Measurements from ENCODE around the gene PLCD1.
"Not testable (repeated sequence)": the region's sequence is repeated elsewhere in the genome, so short reads cannot be mapped to it uniquely, and the experiment has no call there.

PLCD1 gene

DNA sequence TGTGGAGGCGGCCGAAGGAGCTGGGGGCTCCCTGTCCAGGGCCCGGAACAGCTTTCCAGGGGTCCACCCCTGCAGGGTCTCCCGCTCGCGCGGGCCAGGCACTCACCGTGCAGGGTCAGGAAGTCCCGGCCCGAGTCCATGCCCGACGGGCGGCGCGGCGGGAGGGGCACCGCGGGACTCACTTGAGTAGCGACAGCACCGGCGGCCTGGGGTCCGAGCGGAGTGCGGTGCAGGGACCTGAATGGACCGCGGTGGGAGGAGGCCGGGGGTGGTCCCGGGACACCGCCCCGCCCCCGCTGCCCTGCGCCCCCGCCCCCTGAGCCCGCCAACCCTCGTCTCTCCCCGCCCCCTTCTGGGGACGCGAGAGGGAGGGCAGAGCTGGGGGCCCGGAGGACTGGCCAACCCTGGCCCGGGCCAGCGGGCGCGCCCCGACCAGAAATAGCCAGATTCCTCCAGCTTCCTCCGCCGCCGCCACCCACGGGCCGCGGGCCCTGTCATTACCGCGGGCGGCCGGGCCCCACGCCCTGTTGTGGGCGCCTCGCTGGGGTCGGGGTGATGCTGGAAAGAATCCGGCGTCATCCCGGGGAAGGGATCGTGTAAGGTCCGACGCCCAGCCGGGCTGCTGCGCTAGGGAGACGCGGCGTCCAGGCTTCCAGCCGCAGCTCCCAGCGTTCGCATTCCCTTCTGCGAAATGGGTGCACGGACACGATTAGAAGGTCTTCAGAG, at the start of gene PLCD1:
PLCD1 (minus strand) TSS at position 243 of the 726 bp plus-strand sequence; CDS start at position 140, 103 bp downstream.
- no peak for DNase-seq (ENCODE audit: low read depth in 2 of 2)

DNA sequence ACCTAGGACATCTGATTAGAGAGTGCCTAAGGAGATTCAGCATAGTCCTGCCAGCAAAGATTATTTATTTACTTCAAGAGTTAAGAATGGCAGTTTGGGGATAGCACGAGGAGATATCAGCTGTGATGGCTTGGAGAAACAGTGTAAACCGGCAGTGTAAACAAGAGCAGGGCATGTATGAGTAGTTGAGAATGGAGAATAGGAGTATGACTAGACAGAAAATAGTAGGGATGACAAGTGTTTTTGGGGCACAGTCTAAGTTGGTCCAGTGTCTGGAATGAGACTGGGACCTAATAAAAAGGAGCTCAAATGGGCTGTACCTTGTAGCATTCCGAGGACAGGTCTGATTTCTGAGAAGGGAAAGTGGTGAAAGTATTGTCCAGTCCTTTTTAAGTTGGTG, 47.6 kb upstream of the PLCD1 start:
- not testable (repeated sequence) for DNase-seq (ENCODE audit: low read depth in 2 of 2)

DNA sequence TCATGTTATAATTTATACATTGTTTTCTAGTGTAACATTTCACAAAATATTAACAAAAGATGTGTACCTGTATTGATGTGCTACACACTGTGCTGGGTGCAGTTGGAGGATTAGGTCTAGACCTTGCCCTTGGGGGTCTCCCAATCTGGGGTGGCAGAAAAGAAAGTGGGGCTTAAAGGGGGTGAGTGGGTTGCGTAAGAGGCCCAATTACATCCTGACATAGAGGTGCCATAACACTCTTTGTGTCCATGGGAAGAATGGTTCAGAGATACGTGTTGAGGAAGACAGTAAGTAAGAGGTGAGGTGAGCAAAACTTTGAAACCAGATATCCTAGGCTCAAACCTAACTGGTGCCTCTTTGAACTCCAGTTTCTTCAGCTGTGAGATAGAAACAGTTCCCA, 40.6 kb upstream of the PLCD1 start:
- DNase-seq (ENCODE audit: low read depth in 2 of 2): no peak

DNA sequence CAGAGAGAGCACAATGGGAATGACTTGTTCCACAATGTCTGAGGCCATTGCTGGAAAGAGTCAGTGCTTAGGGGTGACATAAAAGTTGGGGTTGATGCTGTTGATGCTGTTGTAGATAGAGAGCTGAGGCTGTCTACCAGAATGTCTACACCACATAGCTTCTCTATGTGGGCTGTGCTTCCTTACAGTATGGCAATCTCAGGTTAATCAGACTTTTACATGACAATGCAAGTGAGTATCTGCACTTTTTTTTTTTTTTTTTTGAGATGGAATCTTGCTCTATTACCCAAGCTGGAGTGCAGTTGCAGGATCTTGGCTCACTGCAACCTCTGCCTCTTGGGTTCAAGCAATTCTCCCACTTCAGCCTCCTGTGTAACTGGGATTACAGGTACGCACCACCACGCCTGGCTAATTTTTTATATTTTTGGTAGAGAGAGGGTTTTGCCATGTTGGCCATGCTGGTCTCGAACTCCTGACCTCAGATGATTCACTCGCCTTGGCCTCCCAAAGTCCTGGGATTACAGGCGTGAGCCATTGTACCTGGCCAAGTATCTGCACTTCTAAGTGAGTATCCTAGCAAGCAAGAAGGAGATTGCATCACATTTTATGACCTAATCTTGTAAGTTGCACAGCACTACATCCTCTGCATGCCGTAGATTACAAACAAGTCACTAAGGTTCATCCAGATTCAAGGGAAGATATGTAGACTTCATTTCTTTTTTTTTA, 38.2 kb upstream of the PLCD1 start:
- no peak for DNase-seq (ENCODE audit: low read depth in 2 of 2)

DNA sequence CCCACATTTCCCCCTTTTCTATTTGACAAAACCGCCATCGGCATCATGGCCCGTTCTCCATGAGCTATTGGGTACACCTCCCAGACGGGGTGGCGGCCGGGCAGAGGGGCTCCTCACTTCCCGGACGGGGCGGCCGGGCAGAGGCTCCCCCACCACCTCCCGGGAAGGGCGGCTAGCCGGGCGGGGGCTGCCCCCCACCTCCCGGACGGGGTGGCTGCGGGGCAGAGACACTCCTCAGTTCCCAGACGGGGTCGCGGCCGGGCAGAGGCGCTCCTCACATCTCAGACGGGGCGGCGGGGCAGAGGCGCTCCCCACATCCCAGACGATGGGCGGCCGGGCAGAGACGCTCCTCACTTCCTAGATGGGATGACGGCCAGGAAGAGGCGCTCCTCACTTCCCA, 35.0 kb upstream of the PLCD1 start:
- not testable (repeated sequence) for DNase-seq (ENCODE audit: low read depth in 2 of 2)

DNA sequence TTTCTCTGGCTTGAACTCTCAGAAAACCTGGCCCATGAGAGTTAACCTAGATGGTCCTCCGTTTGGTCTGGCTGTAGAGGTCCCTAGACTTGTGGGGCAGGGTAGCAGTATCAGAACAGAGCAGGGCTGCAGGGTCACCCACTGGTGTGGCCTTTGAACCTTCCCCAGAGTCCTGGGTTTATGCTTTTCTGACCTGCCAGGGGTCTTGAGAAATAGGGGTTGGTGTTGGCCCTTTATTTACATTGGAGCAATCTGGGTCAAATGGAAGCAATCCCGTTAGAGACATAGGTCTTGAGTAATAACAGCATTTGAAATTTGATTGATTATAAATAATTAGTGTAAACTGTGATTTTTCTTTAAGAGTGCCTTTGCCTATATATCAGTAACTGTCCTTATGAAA, 33.4 kb upstream of the PLCD1 start:
- no peak for DNase-seq (ENCODE audit: low read depth in 2 of 2)

DNA sequence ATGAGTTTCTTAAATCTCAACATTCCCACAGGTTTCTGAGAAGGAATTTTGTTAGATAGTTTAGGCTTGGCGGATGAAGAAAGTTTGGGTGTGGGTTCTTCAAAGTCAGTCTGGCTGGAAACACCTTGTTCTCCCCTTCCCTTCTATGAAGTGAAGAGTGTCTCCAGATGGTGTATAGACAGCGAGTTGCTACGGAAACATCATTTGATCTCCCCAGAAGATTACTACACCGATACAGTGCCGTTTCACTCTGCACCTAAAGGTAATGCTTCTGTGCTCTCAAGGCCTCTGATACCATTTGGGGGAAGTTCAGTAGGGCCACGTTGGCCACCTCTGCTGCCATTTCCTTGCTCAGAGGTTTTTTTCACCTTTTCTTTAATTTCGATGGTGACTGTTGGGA, 30.1 kb upstream of the PLCD1 start:
- DNase-seq (ENCODE audit: low read depth in 2 of 2): no peak

DNA sequence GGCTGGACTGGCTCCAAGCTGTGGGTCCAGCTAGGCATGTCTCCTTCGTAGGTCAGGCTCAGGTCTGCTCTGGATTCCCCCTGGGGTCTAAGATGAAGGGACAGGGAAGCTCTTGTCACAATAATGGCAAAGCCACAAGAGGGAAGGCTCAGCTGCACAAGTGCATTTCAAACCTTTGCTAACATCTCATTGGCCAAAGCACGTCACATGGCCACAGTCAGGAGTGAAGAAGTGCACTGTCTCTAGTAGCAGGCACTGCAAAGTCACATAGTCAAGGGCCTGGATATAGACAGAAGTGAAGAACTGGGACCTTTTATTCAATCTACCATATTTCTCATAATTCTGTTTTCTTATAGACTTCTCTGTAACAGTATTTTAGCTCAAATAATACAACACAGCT, 29.7 kb upstream of the PLCD1 start:
- DNase-seq (ENCODE audit: low read depth in 2 of 2): no peak

DNA sequence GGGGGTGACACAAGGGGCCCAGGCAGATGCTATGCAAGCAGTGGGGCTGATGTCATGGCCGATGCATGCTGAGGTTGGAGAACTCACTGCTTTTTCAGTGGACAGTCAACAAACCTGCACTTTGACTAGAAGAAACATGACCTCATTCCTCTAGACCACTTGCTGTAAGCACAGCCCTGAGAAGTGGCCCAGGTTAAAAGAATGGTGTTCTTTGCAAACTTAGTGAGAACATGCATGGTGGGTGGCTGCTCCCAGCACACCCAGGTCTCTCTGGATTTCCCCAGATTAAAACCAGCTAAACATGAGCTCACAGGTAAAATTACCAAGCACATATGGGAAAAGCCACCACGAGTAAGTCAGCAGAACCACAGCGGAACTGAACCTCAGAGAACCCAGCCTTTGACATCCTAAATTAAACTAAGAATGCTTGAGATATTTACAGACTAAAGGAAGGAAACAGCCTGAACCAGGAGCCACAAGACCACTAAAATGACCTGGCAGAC, 25.1 kb upstream of the PLCD1 start:
- DNase-seq (ENCODE audit: low read depth in 2 of 2): no peak

DNA sequence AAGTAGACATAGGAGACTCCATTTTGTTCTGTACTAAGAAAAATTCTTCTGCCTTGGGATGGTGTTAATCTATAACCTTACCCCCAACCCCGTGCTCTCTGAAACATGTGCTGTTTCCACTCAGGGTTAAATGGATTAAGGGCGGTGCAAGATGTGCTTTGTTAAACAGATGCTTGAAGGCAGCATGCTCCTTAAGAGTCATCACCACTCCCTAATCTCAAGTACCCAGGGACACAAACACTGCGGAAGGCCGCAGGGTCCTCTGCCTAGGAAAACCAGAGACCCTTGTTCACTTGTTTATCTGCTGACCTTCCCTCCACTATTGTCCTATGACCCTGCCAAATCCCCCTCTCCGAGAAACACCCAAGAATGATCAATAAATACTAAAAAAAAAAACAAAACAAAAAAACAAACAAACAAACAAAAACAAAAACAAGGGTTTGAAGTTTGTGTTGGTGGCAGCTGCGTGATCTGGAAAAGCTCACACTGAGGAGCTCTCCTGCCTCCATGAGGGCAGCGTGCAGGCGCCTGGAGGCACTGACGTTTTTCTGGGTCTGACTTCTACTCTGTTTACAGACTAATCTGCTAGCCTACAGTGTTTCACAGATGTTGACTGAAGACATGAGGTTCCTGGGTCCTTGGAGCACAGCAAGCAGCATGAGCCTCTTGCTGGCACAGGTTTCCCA, 24.5 kb upstream of the PLCD1 start:
- not testable (repeated sequence) for DNase-seq (ENCODE audit: low read depth in 2 of 2)

DNA sequence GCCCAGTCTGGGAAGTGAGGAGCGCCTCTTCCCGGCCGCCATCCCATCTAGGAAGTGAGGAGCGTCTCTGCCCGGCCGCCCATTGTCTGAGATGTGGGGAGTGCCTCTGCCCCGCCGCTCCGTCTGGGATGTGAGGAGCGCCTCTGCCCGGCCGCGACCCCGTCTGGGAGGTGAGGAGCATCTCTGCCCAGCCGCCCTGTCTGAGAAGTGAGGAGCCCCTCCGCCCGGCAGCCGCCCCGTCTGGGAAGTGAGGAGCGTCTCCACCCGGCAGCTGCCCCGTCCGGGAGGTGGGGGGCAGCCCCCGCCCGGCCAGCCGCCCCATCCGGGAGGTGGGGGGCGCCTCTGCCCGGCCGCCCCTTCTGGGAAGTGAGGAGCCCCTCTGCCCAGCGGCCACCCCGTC, 23.8 kb upstream of the PLCD1 start:
- not testable (repeated sequence) for DNase-seq (ENCODE audit: low read depth in 2 of 2)

DNA sequence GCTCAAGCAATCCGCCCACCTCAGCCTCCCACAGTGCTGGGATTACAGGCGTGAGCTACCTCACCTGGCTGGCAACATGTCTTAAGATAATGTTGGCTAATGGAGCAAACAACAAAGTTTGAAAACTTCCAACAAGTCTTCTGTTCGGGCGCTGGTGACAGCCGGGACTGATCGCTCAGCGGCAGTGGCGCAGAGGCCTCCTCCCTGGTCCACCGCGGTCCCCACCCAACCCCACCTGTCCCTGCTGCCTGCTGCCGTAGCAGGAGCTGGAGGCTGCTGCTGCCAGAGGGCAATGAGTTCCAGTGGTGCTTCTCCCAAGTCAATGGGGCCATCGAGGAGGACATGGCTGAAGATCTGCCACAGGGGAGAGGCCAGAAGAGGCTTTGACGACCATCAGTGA, 21.7 kb upstream of the PLCD1 start:
- no peak for DNase-seq (ENCODE audit: low read depth in 2 of 2)

DNA sequence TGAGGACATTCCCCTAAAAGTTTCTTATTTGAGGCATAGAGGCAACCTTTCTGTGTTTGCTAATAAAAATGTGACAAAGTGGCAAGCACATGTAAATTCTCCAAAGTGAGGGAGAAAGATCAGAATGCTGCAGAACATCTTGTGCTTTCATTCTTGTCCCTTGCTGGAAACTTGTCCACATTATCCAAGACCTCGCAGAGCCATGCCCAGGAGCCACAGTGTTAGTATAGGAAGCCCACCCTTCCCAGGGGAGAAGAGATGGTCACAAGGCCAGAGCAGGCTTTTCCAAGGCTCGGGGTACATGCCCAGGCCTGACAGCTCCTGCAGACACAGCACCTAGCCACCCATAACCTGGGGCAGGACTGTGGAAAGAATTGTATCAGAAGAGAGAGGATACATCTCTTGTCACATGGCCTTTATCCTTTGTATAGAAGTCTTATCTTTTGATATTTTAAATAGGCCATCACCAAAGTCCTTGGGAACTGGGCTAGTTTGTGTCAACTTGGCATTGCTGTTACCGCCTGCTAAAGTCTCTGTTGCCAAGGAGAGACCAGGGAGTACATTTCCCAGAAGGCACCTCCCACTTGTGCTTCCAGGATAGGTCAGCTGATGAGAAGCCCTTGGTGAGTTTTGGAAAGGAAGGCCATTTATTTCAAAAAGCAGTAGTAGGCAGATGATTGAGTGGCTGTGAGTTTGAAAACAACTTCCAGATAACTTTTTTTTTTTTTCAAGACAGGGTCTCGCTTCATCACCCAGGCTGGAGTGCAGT, 20.1 kb upstream of the PLCD1 start:
- DNase-seq (ENCODE audit: low read depth in 2 of 2): no peak

DNA sequence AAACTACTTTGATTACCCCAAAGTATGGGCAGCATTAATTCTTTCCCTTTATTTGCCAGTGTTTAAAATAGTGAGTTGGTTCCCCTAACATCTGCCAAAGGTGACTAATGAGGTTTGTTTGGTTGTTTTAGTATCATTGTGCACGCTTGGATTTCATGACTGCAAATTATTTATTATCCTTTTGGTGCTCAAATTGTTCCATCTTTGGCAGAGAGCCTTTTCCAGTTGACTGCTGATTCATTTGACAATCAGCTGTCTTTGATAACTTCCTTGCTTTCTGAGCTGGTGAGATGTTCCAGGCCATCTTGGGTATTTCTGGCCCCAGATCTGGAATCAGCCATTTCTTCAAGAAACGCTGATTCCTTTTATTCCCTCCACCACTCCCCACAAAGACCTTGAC, 18.5 kb upstream of the PLCD1 start:
- DNase-seq (ENCODE audit: low read depth in 2 of 2): no peak

DNA sequence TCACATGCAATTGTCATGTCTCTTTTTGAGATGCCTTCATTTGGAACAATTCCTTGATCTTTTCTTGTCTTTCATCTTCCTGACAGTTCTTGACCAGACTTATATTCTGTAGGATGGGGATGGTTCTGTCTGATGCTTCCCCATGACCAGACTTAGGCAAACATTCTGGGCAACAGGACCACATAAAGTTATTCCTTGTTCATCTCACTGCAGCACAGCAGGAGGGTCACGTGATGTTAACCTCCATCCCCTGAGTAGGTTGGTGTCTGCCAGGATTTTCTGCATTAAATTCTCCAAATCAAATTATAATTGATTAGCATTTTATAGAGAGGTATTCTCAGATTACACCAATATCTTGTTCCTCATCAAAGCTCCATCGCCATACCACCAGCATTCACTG, 17.4 kb upstream of the PLCD1 start:
- no peak for DNase-seq (ENCODE audit: low read depth in 2 of 2)

DNA sequence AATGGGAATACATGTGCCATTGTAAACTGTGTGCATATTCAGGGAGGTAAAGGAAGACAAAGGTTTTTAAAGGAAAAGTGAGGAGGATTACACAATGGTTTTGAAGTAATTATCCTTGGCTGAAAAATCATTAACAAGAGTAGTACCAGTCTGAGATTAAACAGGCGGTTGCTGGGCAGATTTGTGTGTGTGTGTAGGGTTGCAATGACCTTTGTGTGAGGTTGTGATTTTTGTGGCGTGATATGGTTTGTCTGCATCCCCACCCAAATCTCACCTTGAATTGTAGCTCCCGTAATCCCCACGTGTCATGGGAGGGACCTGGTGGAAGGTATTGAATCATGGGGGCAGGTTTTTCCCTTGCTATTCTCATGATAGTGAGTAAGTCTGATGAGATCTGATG, 16.6 kb upstream of the PLCD1 start:
- no peak for DNase-seq (ENCODE audit: low read depth in 2 of 2)

DNA sequence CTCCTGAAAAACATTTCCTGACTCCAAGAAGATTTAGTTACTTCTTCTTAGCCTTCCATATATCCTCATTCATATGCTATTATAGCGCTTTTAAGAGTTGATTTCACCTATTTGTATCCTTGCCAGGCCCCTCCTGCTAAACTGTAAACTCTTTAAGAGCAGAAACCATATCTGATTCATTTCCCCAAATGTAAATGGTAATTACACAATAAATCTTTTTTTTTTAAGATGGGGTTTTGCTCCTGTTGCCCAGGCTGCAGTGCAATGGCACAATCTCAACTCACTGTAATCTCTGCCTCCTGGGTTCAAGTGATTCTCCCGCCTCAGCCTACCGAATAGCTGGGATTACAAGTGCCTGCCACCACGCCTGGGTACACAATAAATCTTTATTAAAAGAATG, 14.0 kb upstream of the PLCD1 start:
- no peak for DNase-seq (ENCODE audit: low read depth in 2 of 2)

DNA sequence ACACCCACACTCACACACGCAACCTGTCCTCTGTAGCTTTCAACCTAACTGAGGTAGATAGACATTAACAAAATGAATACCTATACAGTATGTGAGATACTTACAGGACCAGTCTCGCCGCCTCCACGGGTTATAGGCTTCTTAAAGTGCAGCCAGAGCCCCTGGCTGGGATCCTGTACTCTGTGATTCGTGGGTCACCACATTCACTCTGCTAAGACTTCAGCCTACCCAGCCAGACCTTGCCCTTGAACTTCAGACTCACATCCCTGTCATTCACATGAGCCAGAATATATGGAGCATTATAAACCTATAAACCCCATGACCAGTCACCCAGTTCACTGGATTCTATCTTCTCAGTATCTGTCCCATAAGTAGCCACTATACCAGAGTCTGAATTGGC, 11.0 kb upstream of the PLCD1 start:
- DNase-seq (ENCODE audit: low read depth in 2 of 2): no peak

DNA sequence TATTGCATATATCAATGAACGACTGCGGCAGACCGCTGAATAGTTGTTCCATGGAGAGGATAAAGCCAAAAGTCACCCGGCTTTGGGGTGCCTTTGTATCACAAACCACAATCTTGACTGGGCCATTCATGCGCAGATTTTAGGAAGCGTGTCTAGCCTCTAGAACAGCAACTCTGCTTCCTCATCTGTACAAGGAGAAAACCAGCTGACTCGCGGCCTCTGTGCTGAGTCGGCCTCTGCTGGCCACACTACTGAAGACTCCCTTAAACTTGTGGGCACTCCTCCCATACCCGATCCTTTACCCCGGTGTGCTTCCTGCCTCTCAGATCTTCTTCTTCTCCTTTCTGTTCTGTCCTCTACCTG, 10.4 kb upstream of the PLCD1 start:
- no peak for DNase-seq (ENCODE audit: low read depth in 2 of 2)

DNA sequence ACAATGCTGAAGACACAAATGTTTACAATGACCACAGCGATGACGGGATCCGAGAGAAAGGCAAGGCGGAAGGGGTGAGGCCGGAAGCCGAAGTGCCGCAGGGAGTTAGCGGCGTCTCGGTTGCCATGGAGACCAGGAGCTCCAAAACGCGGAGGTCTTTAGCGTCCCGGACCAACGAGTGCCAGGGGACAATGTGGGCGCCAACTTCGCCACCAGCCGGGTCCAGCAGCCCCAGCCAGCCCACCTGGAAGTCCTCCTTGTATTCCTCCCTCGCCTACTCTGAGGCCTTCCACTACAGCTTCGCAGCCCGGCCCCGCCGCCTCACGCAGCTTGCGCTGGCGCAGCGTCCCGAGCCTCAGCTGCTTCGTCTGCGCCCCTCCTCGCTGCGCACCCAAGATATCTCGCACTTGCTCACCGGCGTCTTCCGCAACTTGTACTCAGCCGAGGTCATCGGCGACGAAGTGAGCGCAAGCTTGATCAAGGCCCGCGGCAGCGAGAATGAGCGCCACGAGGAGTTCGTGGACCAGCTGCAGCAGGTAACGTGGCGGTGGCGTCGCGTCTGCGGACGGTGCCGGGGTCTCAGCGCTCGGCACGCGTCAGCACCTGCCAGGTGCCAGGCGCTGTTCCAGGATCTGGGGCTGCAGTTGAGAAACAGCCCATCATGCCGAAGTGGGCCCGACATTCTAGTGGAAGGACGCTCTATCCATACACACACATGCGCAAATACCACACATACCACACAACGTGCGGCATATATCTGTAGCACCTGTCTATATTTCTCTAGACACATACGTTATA, 9.9 kb upstream of the PLCD1 start, which contains the start of gene DLEC1:
DLEC1 (plus strand) TSS at position 108 of the 798 bp plus-strand sequence; CDS start at position 126, 18 bp downstream.
- DNase-seq (ENCODE audit: low read depth in 2 of 2): peak; percentile 47 to 53

DNA sequence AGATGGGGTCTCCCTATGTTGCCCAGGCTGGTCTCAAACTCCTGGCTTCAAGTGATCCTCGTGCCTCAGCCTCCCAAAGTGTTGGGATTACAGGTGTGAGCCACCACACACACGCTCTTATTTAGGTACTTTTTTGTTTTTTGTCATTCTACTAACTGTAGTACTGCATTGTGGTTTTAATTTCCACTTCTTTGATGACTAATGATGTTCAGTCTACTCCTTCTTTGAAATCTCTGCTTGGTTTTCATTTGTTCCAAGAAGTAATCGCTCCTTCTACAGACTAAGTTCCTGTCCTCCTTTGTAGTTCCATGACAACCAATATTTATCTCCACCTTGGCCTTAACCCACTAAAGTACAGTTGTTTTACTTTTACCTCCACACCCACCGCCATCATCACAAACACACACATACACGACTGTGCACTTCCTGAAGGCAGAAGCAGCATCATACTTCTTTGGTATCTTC, 9.0 kb upstream of the PLCD1 start:
- no peak for DNase-seq (ENCODE audit: low read depth in 2 of 2)

Measured in stimulated activated CD4-positive, alpha-beta T cell treated with anti-CD3 and anti-CD28 coated beads, Interleukin-1b, Interleukin-23, amount 100 ng/mL, for 4 hours (primary cell).